Measurements from ENCODE around the gene DR1.

Gene DR1

DNA sequence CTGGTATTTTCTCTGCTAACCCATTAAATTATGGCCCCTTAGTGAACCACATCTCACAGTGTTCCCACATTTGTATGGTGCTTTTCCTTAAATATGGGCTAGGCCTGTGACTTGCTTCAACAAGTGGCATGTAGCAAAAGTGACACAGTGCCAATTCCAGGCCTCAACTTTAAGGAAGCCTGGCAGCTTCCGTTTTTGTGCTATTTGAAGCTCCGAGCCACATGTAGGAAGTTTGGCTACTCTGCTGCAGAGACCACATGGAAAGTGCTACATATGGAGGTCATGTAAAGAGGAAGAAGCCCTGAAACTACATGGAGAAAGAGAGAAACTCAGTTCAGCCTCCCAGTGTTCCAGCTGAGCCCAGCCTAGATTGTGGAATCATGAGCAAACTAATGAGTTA is 28.5 kb upstream of the DR1 start:
- no peaks in the 10 kb centered on the region for H3K4me1 ChIP-seq (ENCODE audit: insufficient read depth, low read length)
- no peaks in the 10 kb centered on the region for H3K79me2 ChIP-seq (ENCODE audit: insufficient read depth, low read length)
- H3K36me3 ChIP-seq (ENCODE audit: insufficient read depth, low read length) = no peaks in the 10 kb centered on the region
- no peak for TF ChIP-seq EZH2 (IDR thresholded peaks at IDR 0.05; ENCODE audit: borderline replicate concordance, low read depth, low read length, severe bottlenecking)
- no peak for TF ChIP-seq CTCF (IDR thresholded peaks at IDR 0.05; ENCODE audit: borderline replicate concordance, extremely low read depth, low read length, poor library complexity, severe bottlenecking)
- H3K9me3 ChIP-seq (ENCODE audit: insufficient read depth, low read length, severe bottlenecking) = no peaks in the 10 kb centered on the region
- no peak overlapping the region for H3K4me2 ChIP-seq (ENCODE audit: insufficient read depth, low read length)
- no peaks in the 10 kb centered on the region for H4K20me1 ChIP-seq (ENCODE audit: insufficient read depth, low read length)
- ATAC-seq (ENCODE audit: insufficient read depth, low read depth) = no peak
- no peak for DNase-seq
- H2AFZ ChIP-seq (ENCODE audit: low read depth, low read length) = no peak overlapping the region
- H3K27me3 ChIP-seq (ENCODE audit: insufficient read depth, low read length, poor library complexity) = no peaks in the 10 kb centered on the region
- H3K27ac ChIP-seq (ENCODE audit: low read length) = no peak overlapping the region
- H3K9ac ChIP-seq (ENCODE audit: low read depth, low read length) = no peak overlapping the region
- no peak overlapping the region for H3K4me3 ChIP-seq (ENCODE audit: low read depth in 1 of 2, low read length in 2 of 2)

- Histone ChIP-seq H3K4me2 (ENCODE audit: insufficient read depth, low read length) (no peak overlapping the region), H3K27ac (ENCODE audit: low read length) (no peak overlapping the region), H3K79me2 (ENCODE audit: insufficient read depth, low read length) (no peaks in the 10 kb centered on the region), H4K20me1 (ENCODE audit: insufficient read depth, low read length) (no peaks in the 10 kb centered on the region), H3K36me3 (ENCODE audit: insufficient read depth, low read length) (no peaks in the 10 kb centered on the region), H3K4me3 (ENCODE audit: low read depth in 1 of 2, low read length in 2 of 2) (no peak overlapping the region), H3K9ac (ENCODE audit: low read depth, low read length) (no peak overlapping the region), H3K9me3 (ENCODE audit: insufficient read depth, low read length, severe bottlenecking) (no peaks in the 10 kb centered on the region), H2AFZ (ENCODE audit: low read depth, low read length) (no peak overlapping the region), H3K27me3 (ENCODE audit: insufficient read depth, low read length, poor library complexity) (no peaks in the 10 kb centered on the region), H3K4me1 (ENCODE audit: insufficient read depth, low read length) (no peaks in the 10 kb centered on the region)
- TF ChIP-seq CTCF (IDR thresholded peaks at IDR 0.05; ENCODE audit: borderline replicate concordance, extremely low read depth, low read length, poor library complexity, severe bottlenecking) (no peak), EZH2 (IDR thresholded peaks at IDR 0.05; ENCODE audit: borderline replicate concordance, low read depth, low read length, severe bottlenecking) (no peak)
- ATAC-seq (ENCODE audit: insufficient read depth, low read depth) (no peak), DNase-seq (no peak)
These were observed 27.8 kb upstream of the DR1 start for GRCh38 chr1:93317943-93318342.

- Histone ChIP-seq H3K36me3 (ENCODE audit: insufficient read depth, low read length) (no peaks in the 10 kb centered on the region), H3K27ac (ENCODE audit: low read length) (no peak overlapping the region), H3K9ac (ENCODE audit: low read depth, low read length) (no peak overlapping the region), H4K20me1 (ENCODE audit: insufficient read depth, low read length) (no peaks in the 10 kb centered on the region), H3K27me3 (ENCODE audit: insufficient read depth, low read length, poor library complexity) (no peaks in the 10 kb centered on the region), H3K4me1 (ENCODE audit: insufficient read depth, low read length) (no peaks in the 10 kb centered on the region), H2AFZ (ENCODE audit: low read depth, low read length) (no peak overlapping the region), H3K4me2 (ENCODE audit: insufficient read depth, low read length) (no peak overlapping the region), H3K79me2 (ENCODE audit: insufficient read depth, low read length) (no peaks in the 10 kb centered on the region), H3K4me3 (ENCODE audit: low read depth in 1 of 2, low read length in 2 of 2) (no peak overlapping the region), H3K9me3 (ENCODE audit: insufficient read depth, low read length, severe bottlenecking) (no peaks in the 10 kb centered on the region)
- TF ChIP-seq EZH2 (IDR thresholded peaks at IDR 0.05; ENCODE audit: borderline replicate concordance, low read depth, low read length, severe bottlenecking) (no peak), CTCF (IDR thresholded peaks at IDR 0.05; ENCODE audit: borderline replicate concordance, extremely low read depth, low read length, poor library complexity, severe bottlenecking) (no peak)
- no peak for ATAC-seq (ENCODE audit: insufficient read depth, low read depth)
- no peak for DNase-seq
These were observed 24.0 kb upstream of the DR1 start for GRCh38 chr1:93321720-93322119.

- H3K4me2 ChIP-seq (ENCODE audit: insufficient read depth, low read length) = no peak overlapping the region
- no peak for ATAC-seq (ENCODE audit: insufficient read depth, low read depth)
- no peak for TF ChIP-seq CTCF (IDR thresholded peaks at IDR 0.05; ENCODE audit: borderline replicate concordance, extremely low read depth, low read length, poor library complexity, severe bottlenecking)
- TF ChIP-seq EZH2 (IDR thresholded peaks at IDR 0.05; ENCODE audit: borderline replicate concordance, low read depth, low read length, severe bottlenecking) = no peak
These were observed 23.4 kb upstream of the DR1 start for GRCh38 chr1:93322349-93322748.

More at GRCh38 chr1:93322349-93322748, 23.4 kb upstream of the DR1 start:
- Histone ChIP-seq H4K20me1 (ENCODE audit: insufficient read depth, low read length) (no peaks in the 10 kb centered on the region), H3K4me1 (ENCODE audit: insufficient read depth, low read length) (no peaks in the 10 kb centered on the region), H3K4me3 (ENCODE audit: low read depth in 1 of 2, low read length in 2 of 2) (no peak overlapping the region), H3K27ac (ENCODE audit: low read length) (no peak overlapping the region), H3K9me3 (ENCODE audit: insufficient read depth, low read length, severe bottlenecking) (no peaks in the 10 kb centered on the region), H3K27me3 (ENCODE audit: insufficient read depth, low read length, poor library complexity) (no peaks in the 10 kb centered on the region), H3K9ac (ENCODE audit: low read depth, low read length) (no peak overlapping the region), H2AFZ (ENCODE audit: low read depth, low read length) (no peak overlapping the region), H3K36me3 (ENCODE audit: insufficient read depth, low read length) (no peaks in the 10 kb centered on the region), H3K79me2 (ENCODE audit: insufficient read depth, low read length) (no peaks in the 10 kb centered on the region)
- no peak for DNase-seq
